Erythroblast (primary cell): ENCODE results near the gene SIGMAR1.

Experiments
- GATA1 ChIP-seq: IDR thresholded peaks from 2 replicates; pipeline ENCODE4 v1.6.1; 2011; ENCODE audit warnings: low read depth, mild to moderate bottlenecking, control low read depth, low read length, moderate library complexity
- POLR2A ChIP-seq: IDR thresholded peaks from 2 replicates; pipeline ENCODE4 v1.6.1; 2011; ENCODE audit warnings: mild to moderate bottlenecking, low read length

- TF ChIP-seq POLR2A (no peak), GATA1 (no peak)
These were observed 51.5 kb downstream of the SIGMAR1 start for GRCh38 chr9:34585946-34586669.
